H1 (cell line): ENCODE results near the gene PWP1. TPM values are rescaled to one million over a fixed set of nuclear protein-coding genes. Genes with fewer than 3 reads are reported as not detected.

Experiments used
- CTCF ChIA-PET: fragments of 300-600 bp; sonication (Branson Sonifier 250); formaldehyde crosslinking; loops from one replicate; lab custom pipeline; 2021; ENCODE audit not compliant: partially characterized antibody; lab: Charles Lee
- POLR2A ChIA-PET: fragments of 300-600 bp; sonication (Branson Sonifier 250); formaldehyde crosslinking; loops from one replicate; lab custom pipeline; 2021; ENCODE audit warnings: inconsistent platforms; ENCODE audit not compliant: partially characterized antibody; lab: Charles Lee
- DNase-seq, 2 experiments: peaks; one replicate each; pipeline versions ENCODE4 v3.0.0 to v3.0.0-alpha.2; 2010 to 2022; ENCODE audit warnings: low spot score in 2 of 2, low read depth in 1 of 2, mixed read lengths in 1 of 2
- FAIRE-seq: peaks from 2 replicates; lab custom pipeline; 2011; peaks lifted over from hg19 to GRCh38; lab: Jason Lieb, UNC
- H2AFZ ChIP-seq: 2 replicates; pipeline ENCODE4 v1.8.1; 2012; ENCODE audit warnings: low read length, inconsistent platforms
- H2AK5ac ChIP-seq: 2 replicates; pipeline ENCODE4 v1.6.1; 2013; ENCODE audit warnings: low read depth, low read length
- H2BK120ac ChIP-seq: replicated peaks from 2 replicates; pipeline ENCODE3; 2013; ENCODE audit warnings: low read depth, low read length, inconsistent platforms
- H2BK12ac ChIP-seq: 2 replicates; pipeline ENCODE4 v1.6.1; 2013; ENCODE audit warnings: low read depth, low read length
- H2BK15ac ChIP-seq: 2 replicates; pipeline ENCODE4 v1.6.1; 2013; ENCODE audit warnings: low read length
- H2BK20ac ChIP-seq: 2 replicates; pipeline ENCODE4 v1.6.1; 2013; ENCODE audit warnings: low read length
- H2BK5ac ChIP-seq: 2 replicates; pipeline ENCODE4 v1.6.1; 2013; ENCODE audit warnings: low read depth, low read length
- H3K14ac ChIP-seq: 2 replicates; pipeline ENCODE4 v1.6.1; 2013; ENCODE audit warnings: inconsistent platforms; ENCODE audit not compliant: insufficient read length
- H3K18ac ChIP-seq: 2 replicates; pipeline ENCODE4 v1.6.1; 2013; ENCODE audit warnings: low read length; ENCODE audit errors: extremely low read depth
- H3K23ac ChIP-seq: 2 replicates; pipeline ENCODE4 v1.6.1; 2013; ENCODE audit warnings: inconsistent platforms; ENCODE audit not compliant: insufficient read length
- H3K23me2 ChIP-seq: 2 replicates; pipeline ENCODE4 v1.6.1; 2013; ENCODE audit warnings: low read depth, low read length
- H3K27ac ChIP-seq: 2 replicates; pipeline ENCODE4 v1.6.1; 2011; ENCODE audit warnings: low read depth, low read length, inconsistent platforms
- H3K27me3 ChIP-seq, 4 experiments: replicated peaks in 1 of 4; 1 replicate in 1 of 4; 2 replicates in 3 of 4; pipeline versions ENCODE4 v1.6.1 to v1.8.1; 2011 to 2013; ENCODE audit warnings: low read length in 3 of 4, mild to moderate bottlenecking in 3 of 4, inconsistent platforms in 2 of 4, mixed read lengths in 2 of 4, moderate library complexity in 1 of 4; ENCODE audit not compliant: control insufficient read depth in 3 of 4, insufficient read depth in 3 of 4; ENCODE audit errors: extremely low read depth in 1 of 4
- H3K36me3 ChIP-seq, 4 experiments: 2 replicates each; pipeline versions ENCODE4 v1.6.1 to v1.8.1; 2011 to 2013; ENCODE audit warnings: mild to moderate bottlenecking in 4 of 4, low read length in 3 of 4, moderate library complexity in 2 of 4, control low read depth in 1 of 4, inconsistent platforms in 1 of 4; ENCODE audit not compliant: insufficient read depth in 4 of 4, control insufficient read depth in 2 of 4
- H3K4ac ChIP-seq: replicated peaks from 2 replicates; pipeline ENCODE3; 2013; ENCODE audit warnings: low read length, low read depth, mixed read lengths, inconsistent platforms; ENCODE audit not compliant: insufficient read length
- H3K4me1 ChIP-seq, 4 experiments: replicated peaks in 1 of 4; 1 replicate in 1 of 4; 2 replicates in 3 of 4; pipeline versions ENCODE4 v1.6.1 to v1.8.1; 2011 to 2013; ENCODE audit warnings: low read length in 3 of 4, inconsistent platforms in 2 of 4, mixed read lengths in 1 of 4; ENCODE audit not compliant: insufficient read depth in 4 of 4, control insufficient read depth in 3 of 4
- H3K4me2 ChIP-seq, 2 experiments: 2 replicates each; pipeline versions ENCODE4 v1.6.1 to v1.8.1; 2011 to 2013; ENCODE audit warnings: low read depth in 2 of 2, low read length in 2 of 2, control low read depth in 1 of 2, inconsistent platforms in 1 of 2, mild to moderate bottlenecking in 1 of 2; ENCODE audit not compliant: insufficient read depth in 1 of 2
- H3K4me3 ChIP-seq, 4 experiments: fragments of 200-600, 300-600 bp in 1 of 4; sonication (generic), shearing (Covaris generic), sonication (Bioruptor Twin) in 1 of 4; 2 replicates each; pipeline versions ENCODE4 v1.5.1 to v1.8.1; 2011 to 2016; ENCODE audit warnings: low read length in 4 of 4, low read depth in 3 of 4, control low read depth in 2 of 4, inconsistent platforms in 2 of 4, mild to moderate bottlenecking in 2 of 4, mixed read lengths in 1 of 4, moderate library complexity in 1 of 4; ENCODE audit not compliant: insufficient read depth in 2 of 4; ENCODE audit errors: extremely low read depth in 1 of 4
- H3K56ac ChIP-seq: replicated peaks from 2 replicates; pipeline ENCODE3; 2013; ENCODE audit warnings: low read depth, mild to moderate bottlenecking, mixed read lengths, low read length, inconsistent platforms; ENCODE audit not compliant: insufficient read length
- H3K79me1 ChIP-seq: 2 replicates; pipeline ENCODE4 v1.6.1; 2013; ENCODE audit warnings: low read depth, low read length, control low read depth
- H3K79me2 ChIP-seq, 2 experiments: 2 replicates each; pipeline versions ENCODE4 v1.6.1 to v1.8.1; 2012 to 2013; ENCODE audit warnings: low read length in 2 of 2, mild to moderate bottlenecking in 2 of 2, inconsistent platforms in 1 of 2; ENCODE audit not compliant: insufficient read depth in 2 of 2, control insufficient read depth in 1 of 2
- H3K9ac ChIP-seq, 4 experiments: replicated peaks in 1 of 4; 1 replicate in 1 of 4; 2 replicates in 3 of 4; pipeline versions ENCODE4 v1.6.1 to v1.8.1; 2011 to 2013; ENCODE audit warnings: low read depth in 3 of 4, low read length in 3 of 4, control low read depth in 2 of 4, mild to moderate bottlenecking in 2 of 4, moderate library complexity in 2 of 4, inconsistent platforms in 1 of 4; ENCODE audit errors: extremely low read depth in 1 of 4
- H3K9me3 ChIP-seq, 2 experiments: 2 replicates each; pipeline versions ENCODE4 v1.6.1 to v1.8.1; 2012 to 2013; ENCODE audit warnings: mild to moderate bottlenecking in 2 of 2, moderate library complexity in 2 of 2, control low read depth in 1 of 2, inconsistent platforms in 1 of 2, low read depth in 1 of 2, low read length in 1 of 2, mixed read lengths in 1 of 2; ENCODE audit not compliant: insufficient read depth in 2 of 2
- H4K20me1 ChIP-seq, 2 experiments: replicated peaks in 1 of 2; 2 replicates each; pipeline versions ENCODE3 to v1.8.1; 2011 to 2013; ENCODE audit warnings: inconsistent platforms in 2 of 2, low read length in 2 of 2, mild to moderate bottlenecking in 1 of 2; ENCODE audit not compliant: insufficient read depth in 2 of 2, control insufficient read depth in 1 of 2
- H4K5ac ChIP-seq: 2 replicates; pipeline ENCODE4 v1.6.1; 2013; ENCODE audit warnings: low read length, low read depth, mixed read lengths, inconsistent platforms; ENCODE audit not compliant: insufficient read length
- H4K8ac ChIP-seq: 2 replicates; pipeline ENCODE4 v1.8.0; 2013; ENCODE audit warnings: mild to moderate bottlenecking, moderate library complexity, low read length, inconsistent platforms; ENCODE audit not compliant: insufficient read depth; ENCODE audit errors: extremely low read depth
- H4K91ac ChIP-seq: replicated peaks from 2 replicates; pipeline ENCODE3; 2013; ENCODE audit warnings: low read length, mixed read lengths, inconsistent platforms; ENCODE audit not compliant: insufficient read length
- BACH1 ChIP-seq: IDR thresholded peaks from 2 replicates; pipeline ENCODE4 v1.6.1; 2012; ENCODE audit warnings: low read length, improper control_type of control experiment
- BCL11A ChIP-seq, 2 experiments: IDR thresholded peaks; one replicate each; pipeline ENCODE4 v1.6.1; 2011; ENCODE audit warnings: low read depth in 2 of 2, low read length in 2 of 2, mild to moderate bottlenecking in 2 of 2
- BRCA1 ChIP-seq: IDR thresholded peaks from 2 replicates; pipeline ENCODE4 v1.6.1; 2012; ENCODE audit warnings: low read depth, low read length, improper control_type of control experiment
- CHD1 ChIP-seq: IDR thresholded peaks from 2 replicates; pipeline ENCODE4 v1.6.1; 2012; ENCODE audit warnings: low read depth, low read length, improper control_type of control experiment
- CHD2 ChIP-seq: IDR thresholded peaks from 2 replicates; pipeline ENCODE4 v1.6.1; 2012; ENCODE audit warnings: low read length, improper control_type of control experiment
- E2F6 ChIP-seq: IDR thresholded peaks from 2 replicates; pipeline ENCODE4 v1.6.1; 2012; ENCODE audit warnings: inconsistent platforms
- HDAC6 ChIP-seq: IDR thresholded peaks from one replicate; pipeline ENCODE4 v1.7.1; 2012; ENCODE audit warnings: low read depth, mild to moderate bottlenecking, inconsistent platforms, low read length, moderate library complexity
- JUN ChIP-seq: IDR thresholded peaks from 2 replicates; pipeline ENCODE4 v1.6.1; 2011; ENCODE audit warnings: low read depth, mild to moderate bottlenecking, improper control_type of control experiment, low read length
- KDM1A ChIP-seq: fragments of 200-600, 300-600 bp; sonication (generic); IDR thresholded peaks from 2 replicates; pipeline ENCODE4 v1.7.1; 2016; ENCODE audit warnings: mild to moderate bottlenecking, low read length, borderline replicate concordance
- NANOG ChIP-seq: IDR thresholded peaks from 2 replicates; pipeline ENCODE4 v1.6.1; 2011; ENCODE audit warnings: low read length, low read depth, mild to moderate bottlenecking, inconsistent platforms; ENCODE audit not compliant: insufficient read depth, poor library complexity, severe bottlenecking
- RBBP5 ChIP-seq: IDR thresholded peaks from 2 replicates; pipeline ENCODE4 v1.7.1; 2012; ENCODE audit warnings: low read depth, mild to moderate bottlenecking, inconsistent platforms, low read length, moderate library complexity, borderline replicate concordance
- SIN3A ChIP-seq, 2 experiments: IDR thresholded peaks in 1 of 2; conservative IDR thresholded peaks in 1 of 2; 2 replicates each; pipeline ENCODE4 v1.6.1; 2011 to 2012; ENCODE audit warnings: low read length in 2 of 2, improper control_type of control experiment in 1 of 2, low read depth in 1 of 2, mild to moderate bottlenecking in 1 of 2
- SP2 ChIP-seq: IDR thresholded peaks from 2 replicates; pipeline ENCODE4 v1.6.1; 2012; ENCODE audit warnings: mild to moderate bottlenecking, low read length, inconsistent platforms
- TAF7 ChIP-seq: optimal IDR thresholded peaks from 2 replicates; pipeline ENCODE3; 2011; ENCODE audit warnings: low read depth, mild to moderate bottlenecking, inconsistent platforms, low read length, moderate library complexity, borderline replicate concordance
- WGBS, 2 experiments: shearing (Covaris generic) in 1 of 2; methylation state at CpG; one replicate each; pipeline versions ENCODE4 v1.1.6 to v1.1.7; 2013 to 2015; ENCODE audit warnings: low lambda C conversion rate in 2 of 2, mixed read lengths in 2 of 2, inconsistent platforms in 1 of 2, low coverage in 1 of 2, missing lambda C conversion rate in 1 of 2; ENCODE audit not compliant: insufficient replicate concordance in 2 of 2, insufficient coverage in 1 of 2, insufficient read length in 1 of 2; ENCODE audit errors: extremely low coverage in 1 of 2, missing lambda C conversion rate in 1 of 2; 5-methylcytosine and 5-hydroxymethylcytosine counted together
- polyA plus RNA-seq, 7 experiments: library from polyadenylated mRNA; depleted of rRNA in 3 of 7; stranded (reverse) in 5 of 7; unstranded in 2 of 7; fragments of >200 nt in 5 of 7; fragments of 200-250 nt in 2 of 7; gene quantifications; 1 replicate in 5 of 7; 2 replicates in 1 of 7; 4 replicates in 1 of 7; pipeline versions ENCODE4 v1.2.1 to v1.2.3, GENCODE V29; 2011 to 2013; ENCODE audit warnings: missing spikeins in 2 of 7, mixed read lengths in 2 of 7
- total RNA-seq: library from RNA; stranded (reverse); fragmentation: NEBNext Ultra II Directional; extraction: Animal tissue kit (Norgen Biotek cat#: 25700); gene quantifications from 2 replicates; pipeline ENCODE4 v1.2.1, GENCODE V29; 2021

PWP1 gene
- total and polyA plus RNA-seq, 2 of the 8 experiments (the other 6 are each of a cell fraction or from before 2014, with no cell fraction given): 57.8 to 78.5 TPM

- Histone ChIP-seq H2BK5ac (no peak overlapping the region), H3K4me2 (no peak overlapping the region), H3K56ac (no peak overlapping the region), H3K23ac (no peak overlapping the region), H3K27ac (no peak overlapping the region), H4K91ac (no peak overlapping the region), H4K20me1 (peaks cover 3 to 5% of the 10 kb centered on the region in 2 experiments), H2BK120ac (no peak overlapping the region), H3K36me3 (peaks cover 9 to 57% (median 45%) of the 10 kb centered on the region in 4 experiments), H3K79me2 (no peaks in the 10 kb centered on the region), H4K8ac (no peak overlapping the region), H3K27me3 (no peaks in the 10 kb centered on the region), H2BK20ac (no peak overlapping the region), H3K4ac (no peak overlapping the region), H2AFZ (no peak overlapping the region), H2BK15ac (no peak overlapping the region), H3K4me3 (no peak overlapping the region), H3K18ac (no peak overlapping the region), H3K79me1 (no peaks in the 10 kb centered on the region), H3K14ac (no peak overlapping the region), H3K9ac (no peak overlapping the region), H4K5ac (no peak overlapping the region), H3K9me3 (no peaks in the 10 kb centered on the region), H2AK5ac (no peak overlapping the region), H2BK12ac (no peak overlapping the region), H3K23me2 (no peaks in the 10 kb centered on the region), H3K4me1 (no peaks in the 10 kb centered on the region)
- 86% methylated on average over 2 of the region's 2 CpGs; no CpG with 5 or more reads in 1 of the 2 experiments for WGBS, 2 experiments
- ChIA-PET POLR2A (interaction anchor here (1.3 kb wide), 1 partner anchor 14 kb away, joined by 4 read pairs; no protein-coding TSS in a partner anchor), CTCF (interaction anchor here (1.0 kb wide), 1 partner anchor 150 kb away, joined by 3 read pairs; no protein-coding TSS in a partner anchor)
- DNase-seq (no peak), FAIRE-seq (no peak)
- TF ChIP-seq SIN3A (conservative IDR thresholded peaks at IDR 0.05 in 1 of 2, IDR thresholded peaks at IDR 0.05 in 1 of 2; ENCODE audit: low read depth in 1 of 2, low read length in 2 of 2) (no peak), CHD1 (no peak), RBBP5 (no peak), HDAC6 (no peak), TAF7 (no peak), NANOG (no peak), BRCA1 (no peak), BCL11A (IDR thresholded peaks at IDR 0.05; ENCODE audit: low read depth in 2 of 2, low read length in 2 of 2) (no peak), E2F6 (no peak), JUN (no peak), CHD2 (no peak), BACH1 (no peak), SP2 (no peak), KDM1A (no peak)
These were observed 50.2 kb downstream of the PWP1 start for GRCh38 chr12:107735763-107736162.
